ENCODE measurements around the gene BABAM1. TPM values are rescaled to one million over a fixed set of nuclear protein-coding genes. Genes with fewer than 3 reads are reported as not detected.

BABAM1 gene
- 89.1 and 89.2 TPM in 2 replicates for total RNA-seq

DNA sequence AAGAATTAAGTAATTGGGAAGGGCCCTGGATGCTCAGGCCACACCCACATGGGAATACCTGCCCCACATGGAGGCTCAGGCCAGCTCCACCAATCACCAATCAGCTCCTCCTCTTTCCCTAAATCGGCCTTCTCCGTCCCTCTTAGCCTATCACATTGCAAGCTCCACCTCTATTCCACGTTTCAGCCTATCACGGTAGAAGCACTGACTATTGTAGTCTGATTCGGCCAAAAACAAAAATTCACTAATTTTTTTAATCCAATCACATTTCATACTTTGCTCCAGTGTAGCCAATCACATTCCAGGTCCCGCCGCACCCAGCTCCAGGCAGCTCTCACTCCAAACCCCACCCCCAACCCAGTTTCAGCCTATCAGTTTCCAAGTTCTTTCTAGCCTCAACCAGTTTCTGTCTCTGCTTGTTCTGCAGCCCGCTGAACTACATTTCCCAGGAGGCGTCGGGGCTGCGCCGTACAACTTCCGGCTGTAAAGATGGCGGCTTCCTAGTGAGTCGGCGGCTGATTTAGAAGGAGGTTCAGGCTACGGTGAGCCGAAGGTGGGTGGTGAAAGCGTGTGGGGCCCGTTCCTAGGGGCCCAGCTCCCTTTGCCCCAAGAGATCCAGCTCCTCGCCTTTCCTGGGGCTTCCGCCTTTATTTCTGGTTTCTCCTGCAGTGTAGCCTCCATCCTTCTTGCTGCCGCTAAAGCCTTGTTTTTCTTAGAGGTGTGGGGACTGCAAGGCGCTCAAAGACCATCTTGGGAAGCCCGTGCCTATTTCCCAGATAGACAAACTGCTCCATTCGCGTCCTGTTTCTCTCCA lies at the start of gene BABAM1:
Gene BABAM1 (plus strand): TSS at position 469 of the 814 bp plus-strand sequence. CDS start 1,364 bp downstream, outside the sequence.

DNA sequence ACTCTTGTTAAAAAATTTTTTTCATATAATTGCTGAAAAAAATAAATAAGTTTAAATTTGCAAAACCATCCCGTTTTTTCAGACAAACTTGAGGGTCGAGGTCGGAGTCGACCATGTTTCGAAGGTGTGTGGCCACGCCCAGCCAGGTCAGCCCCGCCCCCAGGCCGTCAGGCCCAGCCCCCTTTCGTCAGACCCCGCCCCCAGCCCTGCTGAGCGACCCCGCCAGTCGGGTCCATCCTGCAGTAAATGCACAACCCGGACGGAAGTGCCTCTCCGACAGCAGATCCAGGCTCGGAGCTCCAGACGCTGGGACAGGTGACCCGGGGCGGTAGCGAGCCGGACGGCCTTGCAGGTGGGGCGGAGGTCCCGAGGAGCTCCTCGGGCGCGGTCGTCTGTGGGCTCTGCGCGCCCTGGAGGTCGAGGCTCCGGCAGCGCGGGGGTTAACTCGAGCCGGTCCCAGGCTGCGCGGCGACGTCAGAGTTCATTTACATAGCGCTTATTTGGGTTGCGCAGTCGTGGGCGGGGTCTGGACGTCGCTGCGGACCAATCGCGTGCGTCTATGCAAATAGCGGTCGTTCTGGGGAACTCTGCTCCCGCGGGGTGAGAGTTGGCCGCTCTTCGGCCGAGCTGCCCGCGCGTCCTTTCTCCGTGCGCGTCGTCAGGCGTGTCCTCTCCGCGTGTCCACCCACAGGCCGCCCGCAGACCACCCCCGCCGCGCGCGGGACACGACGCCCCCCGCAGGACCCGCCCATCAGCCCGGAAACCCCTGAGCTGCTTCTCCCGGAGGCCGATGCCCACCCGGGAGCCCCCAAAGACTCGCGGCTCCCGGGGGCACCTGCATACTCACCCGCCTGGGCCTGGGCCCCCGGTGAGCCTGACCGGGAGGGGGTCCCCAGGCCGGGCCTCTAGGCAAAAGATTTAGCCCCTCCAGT lies 41.0 kb upstream of the BABAM1 start, which contains the start of gene OCEL1:
Gene OCEL1 (plus strand): TSS at position 225 of the 932 bp plus-strand sequence. CDS start 22 bp downstream, at position 247.

DNA sequence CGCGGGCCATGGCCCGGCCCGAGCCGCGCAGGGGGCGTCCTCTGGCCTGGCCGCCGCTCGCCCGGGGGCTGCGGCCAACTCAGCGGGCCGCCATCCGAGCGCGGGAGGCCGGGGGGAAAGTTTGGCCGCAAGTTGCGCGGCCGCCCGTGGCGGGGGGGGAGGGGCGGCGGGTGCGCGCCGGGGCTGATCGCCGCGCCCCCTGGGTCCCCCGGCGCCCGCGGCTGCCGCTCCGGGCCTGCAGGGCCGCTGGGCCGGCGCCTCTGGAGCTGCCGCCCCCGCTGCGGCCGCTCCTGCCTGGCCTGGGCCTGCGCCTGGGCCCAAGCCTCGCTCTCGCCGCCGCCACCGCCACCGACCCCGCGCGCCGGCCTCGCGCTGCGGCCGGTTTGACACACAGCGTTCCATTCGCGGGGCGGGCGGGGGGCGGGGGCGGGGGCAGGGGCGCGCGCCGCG lies 21.7 kb upstream of the BABAM1 start, which contains the start of gene NR2F6:
Gene NR2F6 (minus strand): TSS at position 385 of the 450 bp plus-strand sequence. CDS start 699 bp downstream, outside the sequence.

DNA sequence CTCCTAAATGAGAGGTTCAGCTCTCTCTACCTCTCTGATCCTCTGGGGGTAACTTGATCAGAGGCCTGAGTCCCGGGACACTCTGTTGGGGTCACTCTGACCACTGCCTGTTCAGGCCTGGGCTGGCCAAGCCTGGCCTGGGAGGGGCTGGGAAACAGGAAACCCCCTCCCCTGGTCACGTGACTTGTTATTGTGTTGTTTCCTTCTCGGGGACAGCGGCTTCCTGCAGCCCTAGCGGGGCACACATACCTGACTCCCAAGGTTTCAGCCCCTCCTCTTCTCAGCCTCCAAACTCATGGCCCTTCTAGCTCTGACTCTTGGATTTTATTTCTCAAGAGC lies 2.6 kb upstream of the BABAM1 start, which contains the start of gene USHBP1:
Gene USHBP1 (minus strand): TSS at position 105 of the 339 bp plus-strand sequence. CDS start 446 bp downstream, outside the sequence.

DNA sequence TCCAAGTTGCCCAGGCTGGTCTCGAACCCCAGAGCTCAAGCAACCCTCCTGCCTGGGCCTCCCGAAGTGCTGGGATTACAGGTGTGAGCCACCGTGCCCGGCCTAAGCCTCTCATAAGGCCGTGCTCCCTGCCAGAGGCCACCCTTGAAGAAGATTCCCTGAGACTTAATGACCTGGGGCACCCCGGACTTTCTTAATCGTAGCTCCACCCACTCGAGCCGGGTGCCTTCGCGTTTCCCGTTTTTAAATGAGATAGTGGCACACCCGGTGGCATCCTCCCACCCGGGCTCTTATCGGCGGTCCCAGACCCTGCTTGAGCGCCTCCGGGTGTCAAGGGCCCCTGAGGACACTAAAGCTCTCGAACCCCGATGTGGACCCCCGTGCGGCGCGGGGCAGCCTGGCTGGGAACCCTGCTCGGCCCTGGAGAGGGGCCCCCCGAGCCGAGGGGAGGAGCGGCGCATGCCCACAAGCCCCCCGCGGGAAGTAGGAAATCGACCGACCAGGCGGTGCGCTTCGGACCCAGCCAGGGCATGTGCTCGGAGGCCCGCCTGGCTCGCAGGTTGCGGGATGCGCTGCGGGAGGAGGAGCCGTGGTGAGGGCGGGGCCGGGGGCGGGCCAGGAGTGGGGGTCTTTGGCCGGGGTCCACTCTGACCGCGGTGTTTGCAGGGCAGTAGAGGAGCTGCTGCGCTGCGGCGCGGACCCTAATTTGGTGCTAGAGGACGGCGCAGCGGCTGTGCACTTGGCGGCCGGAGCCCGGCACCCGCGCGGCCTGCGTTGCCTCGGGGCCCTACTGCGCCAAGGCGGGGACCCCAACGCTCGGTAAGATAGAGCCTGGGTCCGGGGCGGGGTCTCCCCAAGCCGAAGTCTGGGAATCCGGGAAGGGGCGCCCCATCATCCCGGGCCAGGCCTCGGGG lies 14.4 kb downstream of the BABAM1 start, which contains the start of gene ANKLE1:
Gene ANKLE1 (plus strand): TSS at position 511 of the 914 bp plus-strand sequence. CDS start 20 bp downstream, at position 531.

DNA sequence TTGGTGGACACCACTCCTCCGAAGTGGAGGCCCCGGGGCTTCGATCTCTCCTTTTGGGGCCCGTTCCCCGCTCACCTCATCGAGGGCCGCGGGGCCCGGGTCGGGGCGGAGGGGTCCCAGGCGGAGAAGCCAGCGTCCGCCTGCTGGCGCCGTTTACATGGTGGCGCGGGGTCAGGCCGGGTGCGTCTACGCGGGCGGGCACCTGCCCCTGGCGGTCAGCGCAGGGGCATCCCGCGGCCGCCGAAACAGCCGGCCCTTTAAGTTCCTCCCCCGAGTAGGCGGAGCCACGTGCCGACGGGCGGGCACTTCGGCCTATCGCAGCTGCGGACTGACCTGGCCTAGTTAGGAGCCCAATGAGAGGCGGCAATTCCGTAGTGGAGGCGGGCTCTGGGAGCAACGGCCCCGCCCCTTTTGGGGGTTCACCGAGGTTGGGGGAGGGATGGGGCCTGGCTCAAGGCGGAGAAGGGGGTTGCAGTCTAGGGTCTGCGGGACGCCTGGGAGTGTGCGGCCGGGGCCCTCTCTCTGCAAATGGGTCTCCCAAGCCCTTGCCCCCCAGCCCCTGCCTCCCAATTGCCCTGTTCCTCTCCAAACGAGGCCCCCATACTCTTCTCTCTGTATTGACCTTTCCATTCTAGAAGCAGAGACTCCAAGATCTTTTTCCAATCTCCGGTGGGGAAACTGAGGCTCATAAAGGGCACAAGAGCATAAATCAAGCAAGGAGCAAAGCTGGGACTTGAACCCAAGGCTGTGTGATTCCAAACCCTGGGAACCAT lies 36.1 kb downstream of the BABAM1 start, which contains the start of gene ABHD8:
Gene ABHD8 (minus strand): TSS at position 259 of the 773 bp plus-strand sequence. CDS start 1,809 bp downstream, outside the sequence.

DNA sequence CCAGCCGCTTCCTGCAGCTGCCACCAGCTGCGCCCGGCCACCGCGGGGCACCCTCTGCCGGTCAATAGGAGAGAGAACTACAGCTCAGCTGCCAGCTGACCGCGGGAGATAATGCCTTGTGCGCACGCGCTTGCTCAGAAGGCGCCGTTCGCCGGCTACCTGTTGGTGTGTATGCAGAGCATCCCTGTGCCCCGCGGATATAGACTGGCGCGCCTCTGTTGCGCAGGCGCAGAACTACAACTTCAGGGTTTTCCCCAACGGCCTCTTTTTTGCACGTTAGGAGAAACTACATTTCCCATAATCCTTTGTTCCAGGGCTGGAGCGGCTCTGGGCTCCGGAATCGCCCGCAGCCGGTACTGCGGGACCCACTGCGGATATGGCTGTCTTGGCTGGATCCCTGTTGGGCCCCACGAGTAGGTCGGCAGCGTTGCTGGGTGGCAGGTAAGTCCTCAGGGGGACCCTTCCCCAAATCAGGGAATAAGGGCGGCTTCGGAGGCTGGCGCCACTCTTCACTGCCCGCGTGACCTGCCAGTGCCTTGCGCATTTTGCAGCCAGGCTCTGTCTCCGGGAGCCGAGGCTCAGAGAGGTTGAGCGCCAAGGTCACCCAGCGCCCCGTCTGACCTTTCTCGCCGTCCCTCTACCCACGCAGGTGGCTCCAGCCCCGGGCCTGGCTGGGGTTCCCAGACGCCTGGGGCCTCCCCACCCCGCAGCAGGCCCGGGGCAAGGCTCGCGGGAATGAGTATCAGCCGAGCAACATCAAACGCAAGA lies 38.5 kb downstream of the BABAM1 start, which contains the start of gene MRPL34:
Gene MRPL34 (plus strand): TSS at position 356 of the 768 bp plus-strand sequence. CDS start 21 bp downstream, at position 377.

DNA sequence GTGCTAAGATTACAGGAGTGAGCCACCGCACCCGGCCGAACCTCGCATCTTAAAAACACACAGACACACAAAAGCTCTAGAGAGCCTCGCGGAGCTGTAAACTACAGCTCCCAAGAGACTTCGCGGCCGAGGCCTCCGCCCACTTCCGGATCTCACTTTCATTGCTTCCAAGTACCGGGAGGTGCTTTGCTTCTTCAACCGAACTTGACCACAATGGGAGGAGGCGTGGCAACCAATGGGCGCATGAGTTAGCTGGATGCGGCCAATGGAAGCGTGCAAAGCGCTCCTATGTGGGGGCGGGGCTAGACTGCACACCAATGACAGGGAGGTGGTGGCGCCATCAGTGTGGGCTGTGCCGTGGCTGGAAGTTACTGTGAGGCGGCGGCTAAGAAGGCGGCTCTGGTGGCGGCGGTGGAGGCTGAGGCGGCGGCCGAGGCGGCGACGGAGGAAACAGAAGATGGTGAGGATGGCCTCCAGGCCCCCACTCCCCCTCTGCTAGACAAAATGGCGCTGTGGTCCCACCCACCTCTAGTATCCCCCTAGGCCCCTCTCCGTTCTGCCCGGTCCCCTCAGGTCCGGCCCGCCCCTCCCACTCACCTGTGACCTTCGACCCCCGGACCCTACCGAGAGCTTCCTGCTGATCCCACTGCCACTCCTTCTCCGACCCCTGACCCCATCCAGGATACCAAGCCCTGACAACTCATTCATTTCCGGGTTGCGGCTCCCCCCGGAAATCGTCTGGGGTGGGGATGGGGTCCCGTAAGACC lies 42.1 kb downstream of the BABAM1 start, which contains the start of gene DDA1:
Gene DDA1 (plus strand): TSS at position 366 of the 767 bp plus-strand sequence. CDS start 92 bp downstream, at position 458.

Other genes starting within 250 kb of the BABAM1 start
- 0.22 and 0.66 TPM in 2 replicates for gene CPAMD8, start 240.6 kb upstream of the BABAM1 start, total RNA-seq
- 8.3 and 8.8 TPM in 2 replicates for gene HAUS8, start 192.0 kb upstream of the BABAM1 start, total RNA-seq
- 88.3 and 94.1 TPM in 2 replicates for gene MYO9B, start 191.7 kb upstream of the BABAM1 start, total RNA-seq
- 10.5 and 18.6 TPM in 2 replicates for gene USE1, start 52.1 kb upstream of the BABAM1 start, total RNA-seq
- 5.5 and 5.9 TPM in 2 replicates for gene OCEL1, start 41.2 kb upstream of the BABAM1 start, total RNA-seq
- 20.1 and 36.8 TPM in 2 replicates for gene NR2F6, start 21.5 kb upstream of the BABAM1 start, total RNA-seq
- gene USHBP1, start 2.7 kb upstream of the BABAM1 start, total RNA-seq = 7.0 and 15.1 TPM in 2 replicates
- 1.5 and 1.6 TPM in 2 replicates for gene ANKLE1, start 14.5 kb downstream of the BABAM1 start, total RNA-seq
- 6.3 and 9.0 TPM in 2 replicates for gene ABHD8, start 36.0 kb downstream of the BABAM1 start, total RNA-seq
- 40.0 and 48.0 TPM in 2 replicates for gene MRPL34, start 38.4 kb downstream of the BABAM1 start, total RNA-seq
- gene DDA1, start 42.1 kb downstream of the BABAM1 start, total RNA-seq = 26.6 and 27.0 TPM in 2 replicates
- 3.2 and 4.3 TPM in 2 replicates for gene ANO8, start 67.4 kb downstream of the BABAM1 start, total RNA-seq
- gene GTPBP3, start 70.1 kb downstream of the BABAM1 start, total RNA-seq = 13.0 and 20.0 TPM in 2 replicates
- 2.5 and 3.6 TPM in 2 replicates for gene PLVAP, start 109.9 kb downstream of the BABAM1 start, total RNA-seq
- 0.13 and 0.50 TPM in 2 replicates for gene CCDC194, start 126.8 kb downstream of the BABAM1 start, total RNA-seq
- 35.6 and 46.1 TPM in 2 replicates for gene BST2, start 138.2 kb downstream of the BABAM1 start, total RNA-seq
- 29.5 and 40.0 TPM in 2 replicates for gene MVB12A, start 152.6 kb downstream of the BABAM1 start, total RNA-seq
- gene TMEM221, start 181.2 kb downstream of the BABAM1 start, total RNA-seq = not detected in 2 replicates
- not detected in 2 replicates for gene NXNL1, start 193.5 kb downstream of the BABAM1 start, total RNA-seq
- gene SLC27A1, start 203.1 kb downstream of the BABAM1 start, total RNA-seq = 9.3 TPM in 2 replicates
- 45.3 and 53.1 TPM in 2 replicates for gene PGLS, start 244.2 kb downstream of the BABAM1 start, total RNA-seq